HepG2 (cell line): Measurements from ENCODE around the gene TBX15. TPM values are rescaled to one million over a fixed set of nuclear protein-coding genes. Genes with fewer than 3 reads are reported as not detected.

Source experiments
- AFF4 ChIP-seq: sonication (generic); formaldehyde crosslinking; IDR thresholded peaks from 2 replicates; pipeline ENCODE4 v1.4.0; 2020; ENCODE audit warnings: missing genetic modification reagents
- BRCA1 ChIP-seq: sonication (generic); formaldehyde crosslinking; IDR thresholded peaks from 2 replicates; pipeline ENCODE4 v1.4.0; 2020; ENCODE audit warnings: missing genetic modification reagents
- GMEB2 ChIP-seq: IDR thresholded peaks from 2 replicates; pipeline ENCODE4 v1.6.1; 2016; ENCODE audit warnings: missing biosample characterization, missing genetic modification reagents, low read depth
- ZBTB8A ChIP-seq: sonication (generic); formaldehyde crosslinking; IDR thresholded peaks from 2 replicates; pipeline ENCODE4 v1.4.0; 2020; ENCODE audit warnings: mild to moderate bottlenecking, low read depth, missing genetic modification reagents, borderline replicate concordance
- ZHX2 ChIP-seq, 2 experiments: sonication (generic) in 1 of 2; formaldehyde crosslinking in 1 of 2; IDR thresholded peaks; 2 replicates each; pipeline versions ENCODE4 v1.6.1 to v1.9.0; 2014 to 2022; ENCODE audit warnings: antibody characterized with exemption in 1 of 2, borderline replicate concordance in 1 of 2, inconsistent platforms in 1 of 2, low read depth in 1 of 2, missing genetic modification reagents in 1 of 2
- ZNF766 ChIP-seq: sonication (generic); formaldehyde crosslinking; IDR thresholded peaks from 2 replicates; pipeline ENCODE4 v1.5.0; 2020; ENCODE audit warnings: missing genetic modification reagents, borderline replicate concordance
- ZSCAN12 ChIP-seq: sonication (generic); formaldehyde crosslinking; IDR thresholded peaks from 2 replicates; pipeline ENCODE4 v1.9.0; 2021; ENCODE audit warnings: mild to moderate bottlenecking, missing genetic modification reagents
- polyA plus RNA-seq, 8 experiments: library from polyadenylated mRNA; depleted of rRNA in 3 of 8; stranded (reverse) in 7 of 8; unstranded in 1 of 8; fragments of >200 nt; fragmentation: Illumina TruSeq in 4 of 8; extraction: Trizol in 4 of 8; gene quantifications; 2 replicates each; pipeline versions ENCODE4 v1.2.1 to v1.2.3, GENCODE V29; 2011 to 2016; ENCODE audit warnings: low read depth in 4 of 8, missing spikeins in 1 of 8, mixed read lengths in 1 of 8; ENCODE audit not compliant: insufficient read depth in 1 of 8
- total RNA-seq, 5 experiments: library from RNA; depleted of rRNA; stranded (reverse); fragments of >200 nt; fragmentation: Illumina TruSeq; extraction: Trizol; gene quantifications; 2 replicates each; pipeline ENCODE4 v1.2.3, GENCODE V29; 2016; ENCODE audit warnings: low read depth in 1 of 5
- TF ChIP-seq, protein P1 (sequence below): sonication (generic); formaldehyde crosslinking; IDR thresholded peaks from 2 replicates; pipeline ENCODE4 v1.9.0; 2022; ENCODE audit warnings: low read depth, missing genetic modification reagents
- TF ChIP-seq, protein P2 (sequence below): sonication (generic); formaldehyde crosslinking; IDR thresholded peaks from 2 replicates; pipeline ENCODE4 v1.4.0; 2020; ENCODE audit warnings: mild to moderate bottlenecking, missing genetic modification reagents, borderline replicate concordance

TBX15 gene
- total and polyA plus RNA-seq, 2 of the 13 experiments (the other 11 are each of a cell fraction or from before 2014, with no cell fraction given) = 0.42 to 1.9 TPM

DNA sequence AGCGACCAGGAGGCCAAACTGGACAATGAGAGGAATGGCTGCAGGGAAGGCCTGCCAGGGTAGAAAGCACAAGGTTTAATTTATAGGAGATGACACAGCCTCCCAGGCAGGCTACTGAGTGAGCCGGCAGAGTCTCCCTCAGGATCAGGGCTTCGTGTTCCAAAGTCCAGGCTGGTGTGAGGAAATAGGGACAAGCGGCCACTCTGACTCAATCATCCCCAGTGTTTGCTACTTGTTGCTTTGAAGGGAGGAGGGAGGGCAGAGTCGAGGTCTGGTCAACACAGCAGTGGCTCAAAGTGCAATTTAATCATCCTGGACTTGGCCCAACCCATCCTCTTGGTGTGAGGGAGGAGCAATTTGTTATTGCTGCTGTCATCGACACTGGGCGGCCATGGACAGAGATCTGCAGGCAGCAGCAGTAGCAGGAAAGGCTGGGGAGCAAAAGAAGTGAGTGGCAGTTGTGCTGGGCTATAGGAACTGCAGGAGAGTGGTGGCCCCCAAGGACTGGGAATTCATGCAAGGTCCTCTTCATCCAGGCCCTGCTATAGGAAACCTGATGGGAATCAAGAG lies 27.5 kb downstream of the TBX15 start (continued):
- TF ChIP-seq ZHX2 (IDR thresholded peaks at IDR 0.05; ENCODE audit: low read depth) = 0 out of 2 replicates have a peak, but pooled peaks have one; percentile 33
- no peak for TF ChIP-seq ZHX2 (CRISPR knock-in tag; IDR thresholded peaks at IDR 0.05; ENCODE audit: borderline replicate concordance)
- TF ChIP-seq AFF4 (CRISPR knock-in tag) = no peak
- TF ChIP-seq BRCA1 = peak; percentile 75; the same call in 1 of the 2 replicates
- no peak for TF ChIP-seq GMEB2 (CRISPR knock-in tag)
- TF ChIP-seq, protein P1, sequence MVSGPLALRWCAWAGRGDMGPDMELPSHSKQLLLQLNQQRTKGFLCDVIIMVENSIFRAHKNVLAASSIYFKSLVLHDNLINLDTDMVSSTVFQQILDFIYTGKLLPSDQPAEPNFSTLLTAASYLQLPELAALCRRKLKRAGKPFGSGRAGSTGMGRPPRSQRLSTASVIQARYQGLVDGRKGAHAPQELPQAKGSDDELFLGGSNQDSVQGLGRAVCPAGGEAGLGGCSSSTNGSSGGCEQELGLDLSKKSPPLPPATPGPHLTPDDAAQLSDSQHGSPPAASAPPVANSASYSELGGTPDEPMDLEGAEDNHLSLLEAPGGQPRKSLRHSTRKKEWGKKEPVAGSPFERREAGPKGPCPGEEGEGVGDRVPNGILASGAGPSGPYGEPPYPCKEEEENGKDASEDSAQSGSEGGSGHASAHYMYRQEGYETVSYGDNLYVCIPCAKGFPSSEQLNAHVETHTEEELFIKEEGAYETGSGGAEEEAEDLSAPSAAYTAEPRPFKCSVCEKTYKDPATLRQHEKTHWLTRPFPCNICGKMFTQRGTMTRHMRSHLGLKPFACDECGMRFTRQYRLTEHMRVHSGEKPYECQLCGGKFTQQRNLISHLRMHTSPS (CRISPR knock-in tag) = no peak
- no peak for TF ChIP-seq ZBTB8A (CRISPR knock-in tag)
- TF ChIP-seq ZNF766 (CRISPR knock-in tag) = no peak
- TF ChIP-seq, protein P2, sequence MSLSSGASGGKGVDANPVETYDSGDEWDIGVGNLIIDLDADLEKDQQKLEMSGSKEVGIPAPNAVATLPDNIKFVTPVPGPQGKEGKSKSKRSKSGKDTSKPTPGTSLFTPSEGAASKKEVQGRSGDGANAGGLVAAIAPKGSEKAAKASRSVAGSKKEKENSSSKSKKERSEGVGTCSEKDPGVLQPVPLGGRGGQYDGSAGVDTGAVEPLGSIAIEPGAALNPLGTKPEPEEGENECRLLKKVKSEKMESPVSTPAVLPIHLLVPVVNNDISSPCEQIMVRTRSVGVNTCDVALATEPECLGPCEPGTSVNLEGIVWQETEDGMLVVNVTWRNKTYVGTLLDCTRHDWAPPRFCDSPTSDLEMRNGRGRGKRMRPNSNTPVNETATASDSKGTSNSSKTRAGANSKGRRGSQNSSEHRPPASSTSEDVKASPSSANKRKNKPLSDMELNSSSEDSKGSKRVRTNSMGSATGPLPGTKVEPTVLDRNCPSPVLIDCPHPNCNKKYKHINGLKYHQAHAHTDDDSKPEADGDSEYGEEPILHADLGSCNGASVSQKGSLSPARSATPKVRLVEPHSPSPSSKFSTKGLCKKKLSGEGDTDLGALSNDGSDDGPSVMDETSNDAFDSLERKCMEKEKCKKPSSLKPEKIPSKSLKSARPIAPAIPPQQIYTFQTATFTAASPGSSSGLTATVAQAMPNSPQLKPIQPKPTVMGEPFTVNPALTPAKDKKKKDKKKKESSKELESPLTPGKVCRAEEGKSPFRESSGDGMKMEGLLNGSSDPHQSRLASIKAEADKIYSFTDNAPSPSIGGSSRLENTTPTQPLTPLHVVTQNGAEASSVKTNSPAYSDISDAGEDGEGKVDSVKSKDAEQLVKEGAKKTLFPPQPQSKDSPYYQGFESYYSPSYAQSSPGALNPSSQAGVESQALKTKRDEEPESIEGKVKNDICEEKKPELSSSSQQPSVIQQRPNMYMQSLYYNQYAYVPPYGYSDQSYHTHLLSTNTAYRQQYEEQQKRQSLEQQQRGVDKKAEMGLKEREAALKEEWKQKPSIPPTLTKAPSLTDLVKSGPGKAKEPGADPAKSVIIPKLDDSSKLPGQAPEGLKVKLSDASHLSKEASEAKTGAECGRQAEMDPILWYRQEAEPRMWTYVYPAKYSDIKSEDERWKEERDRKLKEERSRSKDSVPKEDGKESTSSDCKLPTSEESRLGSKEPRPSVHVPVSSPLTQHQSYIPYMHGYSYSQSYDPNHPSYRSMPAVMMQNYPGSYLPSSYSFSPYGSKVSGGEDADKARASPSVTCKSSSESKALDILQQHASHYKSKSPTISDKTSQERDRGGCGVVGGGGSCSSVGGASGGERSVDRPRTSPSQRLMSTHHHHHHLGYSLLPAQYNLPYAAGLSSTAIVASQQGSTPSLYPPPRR = peak; percentile 92; the same call in 1 of the 2 replicates
- TF ChIP-seq ZSCAN12 (CRISPR knock-in tag) = no peak
